Activated CD4-positive, alpha-beta T cell treated with anti-CD3 and anti-CD28 coated beads, Interleukin-2, amount 50 U/mL, for 24 hours (primary cell): Measurements from ENCODE around the gene GHR.

Experiments
- DNase-seq, 2 donors: peaks; one replicate each; pipeline ENCODE4 v3.0.0-alpha.2; 2020; ENCODE audit warnings: low read depth in 1 of 2, low spot score in 1 of 2

The GHR gene

DNA sequence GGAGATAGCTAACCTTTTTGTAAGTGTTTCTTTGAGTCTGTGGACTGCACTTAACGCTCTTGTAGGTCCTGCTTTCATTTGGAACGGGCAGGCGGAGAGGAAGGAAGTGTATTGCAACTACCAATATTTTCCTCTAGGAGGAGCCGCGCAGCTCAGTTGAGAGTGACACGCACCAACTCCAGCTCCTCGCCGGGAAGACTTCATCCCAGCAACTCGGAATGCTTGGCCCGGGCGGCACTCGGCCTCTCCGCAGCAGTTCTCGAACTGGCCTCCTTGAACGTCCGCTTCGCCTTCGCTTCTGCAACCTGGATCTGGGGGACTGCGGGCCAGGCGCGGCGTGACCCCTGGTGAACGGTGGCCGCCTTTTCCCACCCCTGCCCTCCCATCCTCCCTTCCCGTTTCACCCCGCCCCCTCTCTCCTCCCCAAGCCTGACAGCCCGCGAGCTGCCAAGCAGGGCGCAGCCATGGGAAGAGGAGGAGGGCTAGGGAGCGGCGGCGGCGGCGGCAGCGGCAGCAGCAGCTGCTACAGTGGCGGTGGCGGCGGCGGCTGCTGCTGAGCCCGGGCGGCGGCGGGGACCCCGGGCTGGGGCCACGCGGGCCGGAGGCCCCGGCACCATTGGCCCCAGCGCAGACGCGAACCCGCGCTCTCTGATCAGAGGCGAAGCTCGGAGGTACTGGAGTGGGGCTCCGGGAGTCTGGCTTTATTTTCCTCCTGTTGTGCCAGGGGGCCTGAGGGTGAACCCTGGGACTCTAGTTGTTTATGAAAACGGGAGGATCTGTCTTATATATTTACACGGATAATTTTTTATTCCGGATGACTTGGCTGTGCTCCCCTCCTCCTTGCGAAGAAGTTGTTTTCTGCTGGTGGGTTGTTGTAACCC lies at the start of gene GHR:
TSS of gene GHR (plus strand) at position 155 of the 881 bp plus-strand sequence. CDS start 142,436 bp downstream, outside the sequence.
- no peak for DNase-seq

DNA sequence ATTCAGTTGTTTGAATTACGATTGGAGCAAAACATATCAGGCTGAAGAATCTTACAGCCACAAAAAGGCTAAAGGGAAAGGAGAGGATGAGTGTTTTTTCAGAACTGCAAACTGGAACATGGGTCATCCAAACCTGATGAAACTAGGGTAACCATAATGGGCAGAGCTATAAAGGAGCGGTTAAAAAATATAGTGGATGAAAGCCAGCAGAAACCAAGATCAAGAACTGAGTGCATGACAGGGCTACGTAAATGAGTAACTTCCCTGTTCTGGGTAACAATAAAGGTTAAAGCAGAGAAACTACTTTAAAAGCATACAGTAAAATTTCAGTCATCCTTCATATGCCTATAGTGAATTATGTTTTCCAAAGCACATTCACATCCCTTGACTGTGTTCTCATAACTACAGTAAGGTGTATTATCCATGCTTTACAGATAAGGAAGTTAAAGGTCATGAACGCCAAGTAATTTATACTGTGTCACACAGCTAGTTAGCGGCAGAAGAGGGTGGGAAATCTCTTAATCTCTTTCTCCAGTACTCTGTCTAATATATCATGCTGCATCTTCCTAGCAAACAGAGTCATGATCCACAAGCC lies 48.5 kb upstream of the GHR start:
- DNase-seq = no peak

DNA sequence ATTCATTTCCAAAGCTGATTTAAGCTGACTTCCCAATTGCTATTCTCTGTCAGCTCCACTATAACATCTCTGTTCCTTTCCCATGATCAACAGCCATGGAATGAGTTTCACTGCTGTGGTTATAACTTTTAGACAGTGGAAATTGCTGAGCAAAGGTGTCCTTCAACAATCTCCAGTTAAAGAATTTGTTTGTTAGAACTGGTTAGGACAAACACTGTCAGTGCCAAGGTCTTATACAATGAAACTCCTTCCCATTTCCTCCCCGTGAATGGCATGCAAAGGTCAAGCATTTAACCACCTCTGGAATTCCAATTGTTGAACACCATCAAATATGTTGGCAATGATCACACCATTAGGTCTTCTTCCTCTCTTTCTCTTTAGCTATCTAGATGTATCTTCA lies 45.7 kb upstream of the GHR start:
- no peak for DNase-seq

DNA sequence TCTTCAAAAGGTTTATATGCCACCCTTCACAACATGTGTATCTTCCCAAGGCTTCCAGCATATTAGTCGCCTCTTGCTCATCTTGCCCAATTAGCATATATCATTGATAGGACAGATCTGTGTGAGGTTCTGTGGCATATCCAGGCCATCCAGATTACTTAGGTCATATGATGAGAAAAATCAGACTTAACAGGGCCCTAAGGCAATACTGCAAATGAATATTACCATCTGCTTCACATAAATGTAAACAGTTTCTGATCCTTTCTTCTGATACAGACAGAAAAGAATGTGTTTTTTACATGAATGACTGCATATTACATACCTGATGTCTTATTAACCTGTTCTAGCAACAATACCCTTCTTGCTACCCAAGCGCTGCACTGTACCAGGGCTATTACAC lies 41.3 kb upstream of the GHR start:
- no peak for DNase-seq

GRCh38 chr5:42387563-42387962 lies 35.7 kb upstream of the GHR start:
- DNase-seq = no peak

DNA sequence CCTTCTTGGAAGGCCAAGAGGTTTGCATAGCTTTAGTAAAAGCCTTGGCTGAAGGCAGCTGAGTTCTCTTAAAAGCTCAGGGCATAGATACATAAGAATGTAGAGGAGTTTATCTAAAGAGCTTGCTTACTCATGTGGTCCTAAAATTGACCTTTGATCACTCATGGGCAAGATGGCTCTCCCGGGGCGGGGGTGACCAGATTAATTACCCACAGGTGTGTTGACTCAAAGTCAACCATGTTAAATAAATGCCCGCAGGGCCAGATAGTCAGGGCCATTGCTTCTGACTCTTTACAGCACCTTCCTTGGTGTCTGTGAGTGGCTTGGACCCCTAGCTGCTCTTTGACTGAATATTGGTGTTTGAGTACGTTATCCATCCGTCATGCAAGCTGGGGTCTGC lies 33.1 kb upstream of the GHR start:
- DNase-seq = no peak

DNA sequence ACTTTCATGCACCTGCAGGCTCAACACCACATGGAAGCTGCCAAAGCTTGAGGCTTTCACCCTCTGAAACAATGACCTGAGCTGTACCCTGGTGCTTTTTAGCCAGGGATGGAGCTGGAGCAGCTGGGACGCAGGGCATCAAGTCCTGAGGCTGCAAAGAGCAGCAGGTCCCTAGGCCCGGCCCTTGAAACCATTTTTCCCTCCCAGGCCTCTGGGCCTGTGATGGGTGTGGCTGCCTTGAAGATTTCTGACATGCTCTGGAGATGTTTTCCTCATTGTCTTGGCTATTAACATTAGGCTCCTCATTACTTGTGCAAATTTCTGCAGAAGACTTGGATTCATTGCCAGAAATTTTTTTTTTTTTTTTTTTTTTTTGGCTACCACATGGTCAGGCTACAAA lies 30.3 kb upstream of the GHR start:
- no peak for DNase-seq

GRCh38 chr5:42396111-42396510 lies 27.1 kb upstream of the GHR start:
- no peak for DNase-seq

DNA sequence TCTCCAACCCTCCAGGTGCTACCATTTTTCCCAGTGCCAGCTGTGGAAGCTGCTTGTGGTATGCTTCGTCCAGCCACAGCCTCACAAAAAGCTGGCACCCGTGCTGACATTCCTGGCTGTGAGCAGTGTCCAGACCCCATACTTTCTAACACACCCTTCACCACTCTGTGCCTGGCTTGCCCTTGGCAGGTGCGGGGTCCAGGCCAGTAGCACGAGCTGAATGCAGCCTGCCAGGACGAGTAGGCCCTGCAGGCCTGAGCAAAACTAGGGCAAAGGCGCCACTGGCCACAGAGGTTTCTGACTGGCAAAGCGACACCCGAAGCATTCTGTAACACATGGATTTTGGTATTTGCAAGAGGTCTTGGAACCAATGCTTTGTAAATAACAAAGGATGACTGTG lies 26.0 kb upstream of the GHR start:
- no peak for DNase-seq

DNA sequence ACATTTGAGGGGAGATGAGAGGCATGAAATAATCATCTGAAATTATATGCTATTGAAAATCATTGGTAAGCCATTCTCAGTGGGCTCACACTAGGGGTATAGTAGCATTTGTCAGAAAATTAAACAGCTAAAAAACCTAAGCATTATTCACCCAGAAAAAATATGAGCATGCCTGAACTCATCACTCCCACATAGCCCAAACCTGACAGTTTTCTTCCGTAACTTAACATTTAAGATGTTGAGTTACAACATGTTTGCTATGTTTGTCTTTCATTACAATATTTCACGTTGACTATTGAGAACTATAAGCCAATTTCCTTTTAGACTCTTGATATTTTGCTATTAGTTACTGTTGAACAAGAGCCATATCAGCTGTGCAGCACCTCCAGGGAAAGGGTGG lies 23.5 kb upstream of the GHR start:
- no peak for DNase-seq

DNA sequence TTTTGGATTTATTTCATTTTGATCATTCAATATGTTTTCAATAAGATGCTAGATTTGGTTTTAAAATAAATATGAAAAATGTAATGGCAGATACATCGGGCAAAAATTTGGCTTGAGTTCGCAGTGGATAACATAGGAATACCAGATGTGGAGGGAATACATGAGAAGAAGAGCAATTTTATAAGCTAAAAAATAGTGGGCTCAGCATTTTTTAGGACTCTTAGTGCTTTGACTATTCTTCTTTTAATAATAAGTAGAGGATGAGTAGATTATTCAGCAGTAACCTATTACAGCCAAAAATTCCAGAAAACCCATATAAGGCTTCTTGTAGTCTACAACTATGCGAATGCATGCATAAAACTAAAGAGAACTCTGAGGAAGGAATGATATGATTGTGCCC lies 22.8 kb upstream of the GHR start:
- DNase-seq = no peak

- no peak for DNase-seq
Measured at GRCh38 chr5:42403236-42403635, 20.0 kb upstream of the GHR start.

DNA sequence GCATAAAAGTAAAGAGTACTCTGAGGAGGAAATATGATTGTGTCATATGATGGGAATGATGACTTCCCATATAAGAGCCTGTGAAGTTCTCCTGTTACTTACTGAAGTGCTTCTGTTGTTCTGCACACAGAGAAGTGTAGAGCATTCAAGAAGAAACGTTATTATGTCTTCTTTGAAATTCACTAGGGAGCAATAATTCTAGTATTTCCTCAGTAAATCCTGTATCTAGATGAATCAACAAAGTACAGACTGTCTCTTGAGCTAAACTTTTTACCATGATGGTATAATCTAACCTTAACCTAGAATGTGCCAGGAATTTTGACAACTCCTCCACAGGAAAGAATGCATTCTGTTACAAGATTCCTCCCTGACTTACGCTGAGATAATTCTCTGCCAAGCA lies 18.9 kb upstream of the GHR start:
- no peak for DNase-seq

DNA sequence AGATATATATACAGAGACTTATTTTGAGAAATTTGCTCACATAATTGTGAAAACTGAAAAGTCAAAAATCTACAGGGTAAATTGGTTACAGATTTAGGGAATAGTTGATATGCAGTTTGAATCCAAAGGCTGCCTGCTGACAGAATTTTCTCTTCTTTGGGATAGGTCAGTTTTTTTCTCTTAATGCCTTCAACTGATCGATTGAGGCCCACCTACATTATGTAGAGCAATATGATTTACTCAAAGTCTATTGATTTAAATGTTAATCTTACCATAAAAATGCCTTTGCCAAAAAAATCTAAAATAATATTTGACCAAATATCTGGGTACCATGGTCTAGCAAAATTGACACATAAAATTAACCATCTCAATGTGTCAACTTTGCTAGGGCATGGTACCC lies 3.9 kb upstream of the GHR start:
- DNase-seq = no peak

DNA sequence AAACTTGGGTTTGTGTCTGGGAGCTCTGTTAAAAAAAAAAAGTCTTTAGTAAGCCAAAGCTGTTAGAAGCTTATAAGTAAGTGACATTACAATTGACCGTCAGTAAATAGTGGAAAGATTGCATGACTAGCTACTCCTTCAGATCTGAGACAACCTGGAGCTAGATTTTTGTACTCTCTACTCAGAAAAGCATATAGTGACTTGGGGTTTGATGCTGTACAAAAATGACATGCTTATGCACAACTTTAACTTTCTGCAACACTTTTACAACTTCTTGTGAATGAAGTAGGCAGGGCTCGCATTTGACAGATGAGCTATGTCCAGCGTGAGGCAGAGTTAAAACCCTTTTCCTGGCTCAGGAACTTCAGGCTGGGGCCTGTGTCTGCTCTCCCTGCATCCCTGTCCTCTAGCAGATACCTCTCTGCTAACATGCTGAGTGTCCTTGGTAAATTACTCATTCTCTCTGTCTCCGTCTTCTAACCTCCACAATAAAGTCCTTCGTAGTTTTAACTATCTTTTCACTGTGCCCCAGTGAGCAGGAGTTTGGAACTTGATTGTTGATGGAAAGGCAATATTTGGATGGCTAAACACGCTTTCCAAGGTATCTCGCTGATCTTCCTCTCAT lies 471 bp upstream of the GHR start:
- DNase-seq = no peak

- DNase-seq = no peak
Measured at GRCh38 chr5:42426016-42426415, 2.8 kb downstream of the GHR start.

- no peak for DNase-seq
Measured at GRCh38 chr5:42429694-42430093, 6.5 kb downstream of the GHR start.

DNA sequence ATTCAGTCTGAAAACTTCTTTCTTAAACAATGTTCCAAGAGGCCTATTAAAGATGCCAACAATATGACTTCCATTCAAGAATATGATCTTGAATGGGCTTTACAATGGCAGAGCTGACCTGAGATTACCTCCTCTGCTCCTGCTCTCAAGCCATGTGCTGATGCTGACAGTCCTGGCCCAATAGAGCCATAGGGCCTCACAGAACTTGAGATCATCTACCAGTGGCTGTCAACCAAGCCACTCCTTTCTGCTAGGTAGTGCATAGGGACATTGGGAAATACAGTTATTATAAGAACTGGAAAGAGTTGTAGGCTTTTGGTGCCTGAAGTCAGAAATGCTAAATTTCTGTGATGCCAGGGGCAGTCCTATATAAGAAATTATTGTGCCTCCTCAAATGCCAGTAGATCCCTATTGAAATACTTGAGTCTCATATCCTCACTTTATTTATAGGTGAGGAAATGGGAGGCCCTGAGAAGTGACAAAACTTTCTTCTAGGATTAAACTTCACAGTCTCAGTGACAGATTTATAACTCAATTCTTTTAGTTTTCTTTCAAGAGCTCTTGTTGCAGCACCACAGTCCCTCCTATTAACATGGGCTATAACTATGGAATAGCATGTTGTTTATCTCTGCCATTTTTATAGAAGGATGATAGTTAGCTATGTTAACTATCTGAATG lies 10.9 kb downstream of the GHR start:
- no peak for DNase-seq

- DNase-seq = no peak
Measured at GRCh38 chr5:42436051-42436450, 12.8 kb downstream of the GHR start.

- DNase-seq = no peak
Measured at GRCh38 chr5:42454216-42454995, 31.2 kb downstream of the GHR start.

GRCh38 chr5:42461033-42461432 lies 37.8 kb downstream of the GHR start:
- no peak for DNase-seq
